Adrenal gland (tissue), 5 donors: ENCODE measurements around the gene CHST11.

ENCODE experiments used
- POLR2A ChIP-seq, 2 donors: fragments of 450-650 bp; IDR thresholded peaks; one replicate each; pipeline ENCODE4 v1.6.1; 2017; ENCODE audit warnings: antibody characterized with exemption in 2 of 2, mild to moderate bottlenecking in 2 of 2, moderate library complexity in 1 of 2
- TF ChIP-seq, protein P1 (sequence below), 6 experiments: fragments of 450-650 bp in 4 of 6; fragments of 200-600 bp in 2 of 6; sonication (generic) in 1 of 6; IDR thresholded peaks; 1 replicate in 5 of 6; 2 replicates in 1 of 6; pipeline versions ENCODE4 v1.5.1 to v1.8.0; 2016 to 2021; ENCODE audit warnings: antibody characterized with exemption in 6 of 6, mild to moderate bottlenecking in 2 of 6, moderate library complexity in 1 of 6
- donor health status: DM: no; HTN: no; CAD: no.

DNA sequence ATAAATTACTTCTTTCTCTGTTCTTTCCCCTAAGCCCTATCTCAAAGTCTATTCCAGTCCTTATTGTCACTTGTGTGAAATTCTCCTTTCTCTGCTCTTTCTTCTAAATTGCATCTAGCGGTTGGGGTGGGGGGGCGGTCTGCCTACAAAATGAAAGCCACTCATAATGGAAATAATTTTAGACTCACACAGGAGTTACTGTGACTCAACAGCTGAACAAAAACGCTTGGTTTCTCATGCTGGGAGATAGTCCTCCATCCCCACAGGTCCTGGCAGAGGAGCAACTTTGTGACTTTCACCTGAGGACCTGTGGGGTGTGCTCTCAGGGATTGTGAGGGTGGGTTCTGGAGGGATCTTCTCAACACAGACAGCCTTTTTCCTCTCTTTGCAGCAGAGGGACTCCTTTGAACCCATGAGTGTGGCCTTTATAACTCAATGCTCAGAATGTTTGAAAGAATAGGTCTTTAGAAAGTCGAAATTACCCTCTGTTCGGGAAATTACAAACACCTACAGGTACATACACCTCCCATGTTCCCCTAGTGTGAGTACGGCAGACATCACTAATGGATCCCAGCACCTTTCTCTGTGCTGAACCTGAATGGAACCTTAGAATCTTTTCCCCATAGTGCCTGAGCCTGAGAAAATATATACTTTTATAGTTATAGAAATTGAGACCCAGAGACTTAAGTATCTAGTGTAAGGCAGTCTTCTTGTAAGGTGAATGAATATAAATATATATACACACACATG is 109.7 kb downstream of the CHST11 start:
- TF ChIP-seq, protein P1, sequence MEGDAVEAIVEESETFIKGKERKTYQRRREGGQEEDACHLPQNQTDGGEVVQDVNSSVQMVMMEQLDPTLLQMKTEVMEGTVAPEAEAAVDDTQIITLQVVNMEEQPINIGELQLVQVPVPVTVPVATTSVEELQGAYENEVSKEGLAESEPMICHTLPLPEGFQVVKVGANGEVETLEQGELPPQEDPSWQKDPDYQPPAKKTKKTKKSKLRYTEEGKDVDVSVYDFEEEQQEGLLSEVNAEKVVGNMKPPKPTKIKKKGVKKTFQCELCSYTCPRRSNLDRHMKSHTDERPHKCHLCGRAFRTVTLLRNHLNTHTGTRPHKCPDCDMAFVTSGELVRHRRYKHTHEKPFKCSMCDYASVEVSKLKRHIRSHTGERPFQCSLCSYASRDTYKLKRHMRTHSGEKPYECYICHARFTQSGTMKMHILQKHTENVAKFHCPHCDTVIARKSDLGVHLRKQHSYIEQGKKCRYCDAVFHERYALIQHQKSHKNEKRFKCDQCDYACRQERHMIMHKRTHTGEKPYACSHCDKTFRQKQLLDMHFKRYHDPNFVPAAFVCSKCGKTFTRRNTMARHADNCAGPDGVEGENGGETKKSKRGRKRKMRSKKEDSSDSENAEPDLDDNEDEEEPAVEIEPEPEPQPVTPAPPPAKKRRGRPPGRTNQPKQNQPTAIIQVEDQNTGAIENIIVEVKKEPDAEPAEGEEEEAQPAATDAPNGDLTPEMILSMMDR (IDR thresholded peaks at IDR 0.05) = no peak
- TF ChIP-seq POLR2A (IDR thresholded peaks at IDR 0.05) = no peak
